Progenitor cell of endocrine pancreas (in vitro differentiated cells): ENCODE measurements around the gene ASXL2. TPM values are rescaled to one million over a fixed set of nuclear protein-coding genes. Genes with fewer than 3 reads are reported as not detected.

Source experiments
- DNase-seq: peaks from one replicate; pipeline ENCODE4 v3.0.0; 2021; ENCODE audit warnings: low spot score; ENCODE audit not compliant: unreplicated experiment
- H3K27ac Mint-ChIP-seq: 2 replicates; pipeline ENCODE4 v1.8.0; 2021; ENCODE audit warnings: mild to moderate bottlenecking, moderate library complexity, mixed read lengths
- H3K27me3 Mint-ChIP-seq: 2 replicates; pipeline ENCODE4 v1.8.0; 2021; ENCODE audit warnings: mixed read lengths
- H3K36me3 Mint-ChIP-seq: 2 replicates; pipeline ENCODE4 v1.8.0; 2022; ENCODE audit warnings: mixed read lengths; ENCODE audit not compliant: insufficient read depth
- H3K4me1 Mint-ChIP-seq: 2 replicates; pipeline ENCODE4 v1.8.0; 2021; ENCODE audit warnings: low read depth, mixed read lengths
- H3K4me3 Mint-ChIP-seq: 2 replicates; pipeline ENCODE4 v1.8.0; 2021; ENCODE audit warnings: low read depth, mild to moderate bottlenecking, moderate library complexity, mixed read lengths
- H3K9me3 Mint-ChIP-seq: 2 replicates; pipeline ENCODE4 v1.8.0; 2021; ENCODE audit warnings: low read depth, mixed read lengths
- CTCF ChIP-seq: fragments of 200-600 bp; sonication (generic); IDR thresholded peaks from one replicate; pipeline ENCODE4 v1.5.0; 2021; ENCODE audit warnings: antibody characterized with exemption, mild to moderate bottlenecking; ENCODE audit not compliant: unreplicated experiment
- total RNA-seq: library from RNA; stranded (reverse); gene quantifications from 2 replicates; pipeline ENCODE4 v1.2.1, GENCODE V29; 2021

ASXL2 gene
- total RNA-seq, 1 donor from 2014 or later = 24.8 TPM

GRCh38 chr2:25788457-25788856 lies 89.8 kb downstream of the ASXL2 start:
- no peak overlapping the region for H3K4me3 Mint-ChIP-seq
- DNase-seq = no peak
- no peaks in the 10 kb centered on the region for H3K9me3 Mint-ChIP-seq
- H3K27ac Mint-ChIP-seq = no peak overlapping the region
- H3K27me3 Mint-ChIP-seq = no peaks in the 10 kb centered on the region
- TF ChIP-seq CTCF = no peak
- H3K36me3 Mint-ChIP-seq = peaks cover 4% of the 10 kb centered on the region
- peaks cover 2% of the 10 kb centered on the region for H3K4me1 Mint-ChIP-seq

GRCh38 chr2:25787020-25787419 lies 91.3 kb downstream of the ASXL2 start:
- H3K4me1 Mint-ChIP-seq = peaks cover 2% of the 10 kb centered on the region
- H3K36me3 Mint-ChIP-seq = peaks cover 6% of the 10 kb centered on the region
- H3K4me3 Mint-ChIP-seq = no peak overlapping the region
- no peaks in the 10 kb centered on the region for H3K9me3 Mint-ChIP-seq
- H3K27ac Mint-ChIP-seq = no peak overlapping the region
- no peak for TF ChIP-seq CTCF
- no peak for DNase-seq
- no peaks in the 10 kb centered on the region for H3K27me3 Mint-ChIP-seq

- H3K4me3 Mint-ChIP-seq = no peak overlapping the region
- no peak for TF ChIP-seq CTCF
- no peaks in the 10 kb centered on the region for H3K4me1 Mint-ChIP-seq
- H3K9me3 Mint-ChIP-seq = no peaks in the 10 kb centered on the region
- no peak overlapping the region for H3K27ac Mint-ChIP-seq
- DNase-seq = no peak
- H3K36me3 Mint-ChIP-seq = peaks cover 10% of the 10 kb centered on the region
- H3K27me3 Mint-ChIP-seq = no peaks in the 10 kb centered on the region
Observed at GRCh38 chr2:25784404-25784803, 93.9 kb downstream of the ASXL2 start.

GRCh38 chr2:25777077-25777476 lies 101.2 kb downstream of the ASXL2 start:
- Mint-ChIP-seq H3K9me3 (no peaks in the 10 kb centered on the region), H3K4me3 (no peak overlapping the region), H3K27ac (no peak overlapping the region), H3K4me1 (peaks cover 2% of the 10 kb centered on the region), H3K27me3 (no peaks in the 10 kb centered on the region), H3K36me3 (peaks cover 7% of the 10 kb centered on the region)
- DNase-seq = no peak
- no peak for TF ChIP-seq CTCF

GRCh38 chr2:25772078-25772477 lies 106.2 kb downstream of the ASXL2 start:
- Mint-ChIP-seq H3K36me3 (peaks cover 13% of the 10 kb centered on the region), H3K4me3 (no peak overlapping the region), H3K9me3 (no peaks in the 10 kb centered on the region), H3K4me1 (no peaks in the 10 kb centered on the region), H3K27me3 (no peaks in the 10 kb centered on the region), H3K27ac (peak overlapping the region; percentile 13)
- TF ChIP-seq CTCF = no peak
- DNase-seq = no peak
